ENCODE results near the gene PTPRG.

Gene PTPRG

GRCh38 chr3:61624300-61624699 lies 62.9 kb downstream of the PTPRG start:
- DNase-seq: no peak

DNA sequence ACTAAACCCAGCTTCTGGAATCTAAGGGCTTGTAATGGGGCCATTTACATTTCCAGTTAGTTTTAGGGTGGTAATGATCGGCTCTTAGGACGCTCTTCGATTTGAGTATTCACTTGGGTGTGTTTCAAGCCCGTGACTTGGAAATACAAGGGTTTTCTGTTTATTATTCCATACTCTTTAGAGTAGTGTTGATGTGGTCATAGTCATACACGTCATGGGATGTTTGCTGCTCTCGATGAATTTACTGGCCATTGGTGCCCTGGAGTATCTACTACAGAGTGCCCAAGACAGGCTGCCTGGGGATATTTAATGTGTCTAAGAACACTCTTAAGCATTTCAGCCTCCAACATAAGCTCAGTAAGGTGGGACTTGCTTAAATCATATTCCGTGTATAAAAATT lies 64.1 kb downstream of the PTPRG start:
- no peak for DNase-seq

GRCh38 chr3:61626484-61626883 lies 65.1 kb downstream of the PTPRG start:
- DNase-seq: no peak

DNA sequence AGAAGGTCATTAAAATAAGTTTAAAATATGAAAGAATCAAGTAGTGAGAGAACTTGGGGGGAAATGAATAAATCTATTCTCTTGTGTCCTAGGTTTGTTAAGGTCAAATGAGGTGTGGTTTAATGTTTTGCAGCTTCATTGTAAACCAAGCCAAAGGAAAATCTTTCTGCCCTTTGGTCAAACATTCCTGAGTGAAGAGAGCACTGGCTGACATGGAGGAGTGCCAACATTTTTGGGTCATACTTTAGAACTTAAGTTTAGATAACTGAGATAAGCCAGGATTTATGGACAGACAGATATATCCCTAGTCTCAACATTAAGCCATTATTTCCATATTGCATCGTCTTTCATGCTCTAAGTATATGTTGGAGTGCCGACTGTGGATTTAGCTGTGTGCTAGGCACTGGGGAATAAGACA lies 66.4 kb downstream of the PTPRG start:
- peak; percentile 12 for DNase-seq

GRCh38 chr3:61628636-61629035 lies 67.3 kb downstream of the PTPRG start:
- DNase-seq: no peak

- no peak for DNase-seq
Measured at GRCh38 chr3:61629442-61629841, 68.1 kb downstream of the PTPRG start.

DNA sequence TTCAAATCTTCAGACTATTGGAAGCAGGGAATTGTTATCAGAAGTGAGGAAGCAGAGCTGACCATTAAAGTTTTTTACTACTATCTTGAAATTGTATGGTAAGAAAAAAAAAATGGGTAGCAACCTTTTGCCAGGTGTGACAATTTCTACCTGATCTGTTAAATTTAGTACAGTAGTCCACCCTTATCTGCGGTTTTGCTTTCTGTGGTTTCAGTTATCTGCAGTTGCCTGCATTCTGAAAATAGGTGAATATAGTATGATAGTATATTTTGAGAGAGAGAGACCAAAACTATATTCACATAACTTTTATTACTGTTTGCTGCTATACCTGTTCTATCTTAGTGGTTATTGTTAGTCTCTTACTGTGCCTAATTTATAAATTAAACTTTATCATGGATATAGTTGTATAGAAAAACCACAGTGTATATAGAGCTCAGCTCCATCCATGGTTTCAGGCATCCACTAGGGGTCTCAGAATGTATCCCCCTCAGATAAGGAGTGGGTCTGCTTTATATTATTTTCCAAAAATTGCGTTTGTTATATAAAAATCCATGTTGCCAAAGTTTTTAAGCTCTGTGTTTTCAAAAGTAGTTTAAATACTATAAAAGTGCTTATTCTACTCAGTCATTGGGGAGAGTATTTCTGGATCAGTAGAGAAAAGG lies 69.9 kb downstream of the PTPRG start:
- DNase-seq: no peak

DNA sequence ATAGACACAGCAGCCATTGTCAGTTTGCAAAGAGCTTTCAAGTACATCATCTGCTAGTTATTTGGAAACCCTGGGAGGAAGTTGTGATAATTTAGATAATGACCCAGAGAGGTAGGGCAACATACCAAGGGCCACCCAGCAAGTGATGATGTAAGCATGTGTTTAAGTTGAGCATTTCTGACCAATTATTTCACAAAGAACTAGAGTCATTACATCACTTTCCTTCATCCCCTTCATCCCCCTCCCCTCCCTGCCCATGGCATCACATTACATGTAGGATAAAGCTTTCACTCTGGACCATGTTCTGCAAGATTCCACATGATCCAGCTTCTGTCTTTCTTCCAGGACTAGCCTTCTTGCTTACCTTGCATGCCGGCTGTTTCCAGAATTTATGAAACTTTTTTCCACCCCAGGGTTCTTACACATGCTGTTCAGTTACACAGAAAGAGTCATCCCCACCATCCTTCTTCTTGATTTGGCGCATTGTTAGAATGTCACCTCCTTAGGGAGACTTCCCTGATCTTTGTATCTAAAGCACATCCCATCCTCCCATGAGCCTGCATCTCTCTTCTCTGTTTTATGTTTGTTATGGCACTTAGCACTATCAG lies 71.3 kb downstream of the PTPRG start:
- DNase-seq: peak; percentile 6

- no peak for DNase-seq
Measured at GRCh38 chr3:61634678-61635077, 73.3 kb downstream of the PTPRG start.

DNA sequence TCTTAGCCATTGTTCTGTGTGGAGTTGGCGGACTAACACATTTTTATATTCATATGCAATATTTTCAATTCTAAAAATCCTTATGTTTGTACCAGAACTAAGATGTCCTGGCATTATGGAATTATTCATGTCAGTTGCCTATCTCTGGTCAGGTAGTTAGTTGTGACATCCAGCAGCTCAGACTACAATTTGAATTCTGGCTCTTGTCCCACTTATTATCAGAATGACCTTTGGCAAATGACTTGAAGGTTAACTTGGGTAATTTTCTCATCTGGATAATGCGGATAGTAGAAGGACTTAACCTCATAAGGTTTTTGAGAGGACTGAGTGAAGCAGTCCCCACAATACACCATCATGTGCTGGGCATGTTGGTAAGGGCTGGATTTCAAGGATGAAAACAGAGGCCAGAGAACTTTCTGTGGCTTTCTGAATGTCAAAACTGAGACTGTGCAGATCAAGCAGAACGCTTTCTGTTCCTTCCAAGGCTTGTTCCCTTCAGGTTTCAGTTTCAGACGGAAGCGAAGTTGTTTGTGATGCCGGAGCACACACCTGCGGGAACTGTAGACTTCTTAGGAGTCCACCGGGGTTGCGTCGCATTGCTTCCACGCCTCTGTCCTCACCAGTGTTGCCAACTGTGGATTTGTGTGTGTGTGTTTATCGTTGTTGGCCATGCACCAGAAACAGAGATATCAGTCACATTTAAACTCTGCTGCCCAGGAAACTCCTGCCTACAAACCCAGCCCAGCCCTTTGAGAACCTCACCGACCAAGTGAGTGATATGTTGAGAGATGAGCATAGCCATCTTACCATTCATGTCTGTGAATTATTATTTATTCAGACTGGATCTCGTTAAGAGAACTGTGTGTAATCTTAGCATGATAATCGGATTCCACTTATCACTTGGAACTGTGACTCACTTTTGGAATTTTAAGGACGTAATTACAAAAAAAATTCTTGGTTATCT lies 76.0 kb downstream of the PTPRG start:
- no peak for DNase-seq

DNA sequence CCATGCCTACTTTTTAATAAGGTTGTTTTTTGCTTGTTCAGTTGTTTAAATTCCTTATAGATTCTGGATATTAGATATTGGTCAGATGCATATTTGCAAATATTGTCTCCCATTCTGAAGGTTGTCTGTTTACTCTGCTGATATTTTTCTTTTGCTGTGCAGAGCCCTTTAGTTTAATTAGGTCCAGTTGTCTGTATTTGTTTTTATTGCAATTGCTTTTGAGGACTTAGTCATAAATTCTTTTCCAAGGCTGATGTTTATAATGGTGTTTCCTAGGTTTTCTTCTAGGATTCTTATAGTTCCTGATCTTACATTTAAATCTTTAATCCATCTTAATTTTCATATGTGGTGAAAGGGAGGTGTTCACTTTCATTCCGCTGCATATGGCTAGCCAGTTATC lies 77.4 kb downstream of the PTPRG start:
- no peak for DNase-seq

DNA sequence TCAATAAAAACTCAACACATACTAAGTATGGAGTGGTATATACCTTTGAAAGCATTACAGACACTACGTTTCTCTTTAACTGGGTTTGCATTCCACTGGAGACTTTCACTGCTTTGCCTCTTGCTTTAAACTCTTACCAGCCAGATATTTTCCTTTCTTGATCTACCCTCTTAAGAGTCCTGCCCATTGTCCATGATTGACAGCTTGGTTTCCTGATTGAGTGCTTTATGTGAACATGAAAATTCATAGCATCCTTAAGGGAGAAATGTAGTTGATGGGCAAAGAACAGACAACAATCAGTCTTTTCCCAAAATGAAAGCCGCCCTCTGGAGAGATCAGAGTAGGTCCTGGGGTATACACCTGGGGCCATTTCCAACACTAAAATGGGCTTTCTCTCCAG lies 78.6 kb downstream of the PTPRG start:
- no peak for DNase-seq

DNA sequence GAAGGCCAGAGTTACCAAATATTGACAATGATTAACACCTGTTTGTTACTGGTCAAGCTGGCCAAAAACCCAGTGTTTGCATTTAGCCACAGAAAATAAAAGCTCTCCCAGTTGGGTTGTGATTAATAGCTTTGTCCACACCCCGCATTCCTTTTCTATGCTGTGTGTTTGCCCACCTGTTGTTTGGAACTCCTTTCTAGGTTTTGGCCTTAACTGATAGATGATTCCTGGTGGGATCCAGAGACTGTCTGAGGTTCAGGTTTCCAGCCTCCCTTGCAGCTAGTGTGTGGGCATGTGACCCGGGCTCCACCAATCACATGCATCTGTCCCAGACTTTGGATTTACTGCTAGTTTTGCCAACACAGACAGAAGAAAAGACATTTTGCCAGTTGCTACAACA lies 83.8 kb downstream of the PTPRG start:
- DNase-seq: peak; percentile 87

DNA sequence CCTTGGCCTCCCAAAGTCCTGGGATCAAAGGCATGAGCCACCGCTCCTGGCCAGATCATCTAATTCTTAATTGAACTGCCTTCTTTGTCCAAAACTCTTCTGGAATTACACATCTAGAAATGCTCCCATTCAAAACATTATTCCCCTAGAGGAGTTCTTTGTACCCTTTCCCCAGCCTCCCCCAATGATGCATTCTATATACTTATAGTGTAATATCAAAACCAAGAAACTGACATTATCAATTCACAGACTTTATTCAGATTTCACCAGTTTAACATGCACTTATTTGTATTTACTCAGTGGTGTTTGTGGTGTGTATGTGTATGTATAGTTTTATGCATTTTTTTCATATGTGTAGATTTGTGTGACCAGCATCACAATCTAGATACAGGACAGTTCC lies 85.0 kb downstream of the PTPRG start:
- DNase-seq: no peak

- DNase-seq: no peak
Measured at GRCh38 chr3:61646851-61647525, 85.6 kb downstream of the PTPRG start.

- no peak for DNase-seq
Measured at GRCh38 chr3:61648481-61648880, 87.1 kb downstream of the PTPRG start.

DNA sequence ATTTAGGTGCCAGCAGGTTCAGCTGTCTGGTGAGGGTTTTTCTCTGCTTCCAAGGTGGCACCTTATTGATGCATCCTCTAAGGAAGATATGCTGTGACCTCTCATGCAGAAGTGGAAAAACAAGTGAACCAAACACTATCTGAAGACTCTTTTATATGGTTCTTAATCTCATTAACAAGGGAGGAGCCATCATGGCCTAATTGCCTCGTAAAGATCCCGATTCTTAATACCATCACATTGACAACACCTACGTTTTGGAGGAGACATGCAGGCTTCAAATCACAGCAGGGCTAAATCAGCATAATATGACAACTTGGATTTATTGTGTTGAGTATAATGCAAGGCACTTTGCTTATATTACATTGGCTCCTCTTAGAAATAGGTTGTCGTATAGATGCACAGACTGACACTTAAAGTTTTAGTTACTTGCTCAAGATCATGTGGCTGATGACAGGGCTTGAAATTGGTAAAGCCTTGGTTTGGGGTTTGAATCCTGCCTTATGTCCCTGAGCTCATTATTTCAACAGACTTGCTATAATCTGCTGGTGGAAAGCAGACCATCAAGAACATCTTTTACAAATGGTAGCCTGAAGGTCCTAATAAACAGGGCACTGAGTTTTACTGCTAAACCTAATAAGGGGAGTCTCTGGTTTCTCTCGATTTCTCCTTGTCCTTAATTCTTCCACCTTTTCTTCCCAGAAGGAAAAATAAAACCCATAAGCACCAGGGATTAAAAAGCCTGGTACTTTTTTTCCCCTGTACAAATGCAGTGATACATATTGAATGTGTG lies 88.2 kb downstream of the PTPRG start:
- DNase-seq: no peak

DNA sequence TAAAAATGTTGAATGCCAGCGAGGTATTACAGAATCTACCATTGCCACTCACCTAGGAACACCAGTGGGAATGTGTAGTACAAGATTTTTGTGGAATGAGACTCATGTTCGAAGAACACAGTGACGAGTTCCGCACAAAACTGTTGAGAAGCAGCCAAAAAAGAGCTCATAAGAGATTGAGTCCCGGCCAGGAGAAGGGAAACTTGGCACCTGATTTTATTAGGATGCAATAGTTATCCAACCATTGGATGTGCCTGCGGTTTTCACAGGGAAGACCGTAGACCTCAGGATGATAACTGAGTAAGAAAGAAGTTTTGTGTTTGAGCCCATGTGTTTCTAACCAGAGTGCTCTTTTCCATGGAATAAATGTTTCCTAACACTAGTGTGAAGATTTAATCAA lies 88.9 kb downstream of the PTPRG start:
- DNase-seq: no peak

GRCh38 chr3:61650719-61651410 lies 89.5 kb downstream of the PTPRG start:
- DNase-seq: no peak

DNA sequence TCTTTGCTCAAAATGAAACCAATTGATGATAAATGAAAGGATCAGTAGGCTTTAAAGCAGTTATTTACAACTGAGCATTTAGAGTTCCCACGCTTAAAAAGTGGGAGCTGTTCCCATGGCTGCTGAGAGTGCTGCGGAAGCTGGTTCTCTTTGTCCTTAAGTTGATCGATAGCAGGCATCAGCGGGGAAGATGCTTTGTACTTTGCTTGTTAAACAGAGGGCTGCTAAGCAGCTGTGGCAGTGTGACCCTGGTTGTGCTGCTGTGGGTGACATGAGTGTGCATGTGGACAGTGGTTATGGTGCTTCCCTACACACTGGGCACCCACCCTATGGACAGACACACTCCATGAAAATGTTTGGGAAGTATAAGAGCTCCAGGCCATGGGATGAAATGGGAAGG lies 96.3 kb downstream of the PTPRG start:
- no peak for DNase-seq

GRCh38 chr3:61662861-61663260 lies 101.5 kb downstream of the PTPRG start:
- no peak for DNase-seq

Measured in NCI-H69 (cell line).